HuH-7 (cell line): ENCODE measurements around the gene MORN1.
"Not testable (repeated sequence)": the region's sequence is repeated elsewhere in the genome, so short reads cannot be mapped to it uniquely, and the experiment has no call there.

Experiments used
- DNase-seq: peaks from one replicate; pipeline ENCODE4 v3.0.0; 2011; ENCODE audit warnings: low spot score

MORN1 gene

DNA sequence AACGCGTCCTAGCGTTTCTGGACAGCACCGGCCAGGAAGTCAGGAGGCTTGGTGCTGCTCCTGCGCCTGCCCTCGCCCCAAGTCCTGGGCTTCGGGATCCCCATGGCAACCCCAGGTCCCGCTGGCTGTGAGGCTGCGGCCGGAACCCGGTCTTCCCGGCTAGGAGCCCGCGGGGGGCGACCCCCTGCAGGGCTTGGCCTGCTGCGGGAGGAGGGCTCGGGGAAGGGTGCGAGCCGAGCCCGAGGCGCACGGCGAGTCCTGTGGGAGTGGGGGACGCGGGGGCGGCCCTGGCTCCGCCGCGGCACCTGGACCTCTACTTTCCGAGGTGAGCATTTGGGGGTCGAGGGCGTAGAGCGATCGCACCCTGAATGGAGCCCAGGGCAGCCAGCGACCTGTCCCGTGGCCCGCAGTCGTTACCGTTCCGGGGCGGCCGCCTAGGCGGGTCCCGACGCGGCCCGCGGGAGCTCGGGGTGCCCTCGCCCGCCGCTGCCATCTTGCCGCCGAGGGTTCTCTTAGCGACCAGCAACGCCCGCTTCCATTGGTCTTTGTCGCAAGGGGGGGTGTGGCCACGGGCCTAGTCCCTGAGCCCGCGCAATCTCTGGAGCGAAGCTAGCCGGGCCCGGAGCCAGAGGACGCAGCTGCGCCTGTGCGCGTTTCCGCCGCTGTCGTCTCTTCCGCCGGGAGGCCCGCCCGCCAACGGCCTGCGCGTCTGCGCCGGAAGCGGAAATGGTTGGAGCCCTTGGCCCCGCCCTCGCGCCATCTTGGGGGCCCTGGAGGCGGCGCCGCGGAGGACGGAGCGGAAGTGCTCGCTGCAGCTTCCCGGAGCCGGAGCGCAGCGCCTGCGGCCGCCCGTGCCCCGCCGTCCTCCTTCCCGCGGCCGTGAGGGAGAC lies at the start of gene MORN1, which contains the start of gene RER1:
MORN1 (minus strand) TSS at position 514 of the 890 bp plus-strand sequence; CDS start at position 493, 21 bp downstream.
RER1 (plus strand) TSS at position 801 of the 890 bp plus-strand sequence. CDS start 3,950 bp downstream, outside the sequence.
- DNase-seq, result peak; percentile 99

DNA sequence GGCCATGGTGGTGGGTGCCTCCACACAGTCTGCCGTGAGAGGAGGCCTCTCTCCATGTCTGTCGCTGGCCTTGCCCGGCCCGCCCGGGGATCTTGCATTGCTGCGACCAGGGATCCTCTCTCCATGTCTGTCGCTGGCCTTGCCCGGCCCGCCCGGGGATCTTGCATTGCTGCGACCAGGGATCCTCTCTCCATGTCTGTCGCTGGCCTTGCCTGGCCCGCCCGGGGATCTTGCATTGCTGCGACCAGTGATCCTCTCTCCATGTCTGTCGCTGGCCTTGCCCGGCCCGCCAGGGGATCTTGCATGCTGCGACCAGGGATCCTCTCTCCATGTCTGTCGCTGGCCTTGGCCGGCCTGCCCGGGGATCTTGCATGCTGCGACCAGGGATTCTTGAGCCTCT lies 49.0 kb upstream of the MORN1 start:
- DNase-seq, result not testable (repeated sequence)

DNA sequence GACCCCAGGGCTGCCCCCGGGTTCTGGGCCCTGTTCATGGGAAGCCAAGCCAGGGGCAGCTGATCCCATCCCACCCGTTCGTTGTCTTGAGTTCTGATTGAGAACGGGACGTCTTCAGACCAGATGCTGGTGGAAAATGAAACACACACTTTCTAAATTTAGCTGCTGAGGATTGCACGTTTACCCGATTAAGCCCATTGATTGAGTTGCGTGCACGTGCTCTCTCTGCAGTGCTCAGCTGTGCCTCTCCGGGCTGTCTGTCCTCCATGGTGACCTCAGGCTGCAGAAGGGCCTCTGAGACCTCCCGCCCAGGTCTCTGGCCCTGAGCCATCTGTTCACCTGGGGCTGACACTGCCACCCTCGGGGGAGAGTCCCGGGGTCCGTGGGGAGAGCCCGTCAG lies 48.0 kb upstream of the MORN1 start:
- DNase-seq, result no peak

DNA sequence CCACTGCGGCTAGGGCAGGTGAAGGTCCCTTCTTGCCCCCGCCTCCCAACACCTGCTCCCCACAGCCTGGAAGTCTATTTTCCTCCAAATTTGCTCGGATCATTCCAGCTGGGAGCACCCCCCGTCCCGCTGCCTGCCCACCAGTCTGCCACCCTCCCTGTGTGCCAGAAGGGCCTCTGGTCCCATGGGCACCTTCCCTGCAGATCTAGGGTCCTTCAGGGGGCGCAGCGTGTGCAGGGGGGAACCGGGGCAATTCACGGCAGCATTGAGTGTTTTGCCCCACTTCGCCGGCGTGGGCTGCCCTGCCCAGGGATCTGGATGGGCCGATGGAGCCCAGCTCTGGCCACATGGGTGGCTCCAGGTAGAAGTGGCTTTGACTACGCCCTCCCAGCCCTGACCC lies 47.3 kb upstream of the MORN1 start:
- DNase-seq, result no peak

DNA sequence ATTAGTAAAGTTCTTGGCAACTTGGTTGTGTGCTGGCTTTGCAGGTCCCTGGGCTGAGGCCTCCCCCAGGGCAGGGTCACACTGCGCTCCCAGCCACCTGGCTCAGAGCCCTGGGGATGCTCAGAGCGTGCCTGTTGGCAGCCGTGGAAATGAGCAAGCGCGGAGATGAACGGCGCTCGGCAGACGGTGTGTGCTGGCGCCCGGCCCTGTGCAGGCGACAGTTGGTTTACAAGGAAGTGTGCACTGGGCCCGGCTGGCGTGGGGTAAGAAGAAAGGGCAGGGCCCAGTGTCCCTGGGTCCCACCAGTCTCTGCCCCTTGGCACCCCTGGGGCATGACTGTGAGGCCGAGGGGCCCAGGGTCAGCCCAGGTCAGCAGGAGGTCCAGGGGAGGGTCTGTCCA lies 46.7 kb upstream of the MORN1 start:
- no peak for DNase-seq

DNA sequence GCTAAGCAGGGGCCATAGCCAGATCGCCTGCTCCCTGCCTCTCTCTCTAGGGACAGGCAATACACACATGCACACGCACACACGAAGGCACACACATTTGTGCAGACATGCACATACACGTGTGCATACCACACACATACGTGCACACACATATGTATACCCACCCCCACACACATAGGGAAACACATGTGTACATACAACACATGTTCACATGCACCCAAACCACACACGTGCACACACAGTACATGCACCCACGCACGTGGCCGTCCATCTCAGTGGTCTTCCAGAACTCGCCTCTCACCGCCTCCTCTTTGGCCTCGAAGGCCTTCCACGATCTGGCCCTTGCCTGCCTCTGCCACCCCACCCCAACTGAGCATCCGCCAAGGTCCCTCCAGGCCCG lies 46.3 kb upstream of the MORN1 start:
- no peak for DNase-seq

DNA sequence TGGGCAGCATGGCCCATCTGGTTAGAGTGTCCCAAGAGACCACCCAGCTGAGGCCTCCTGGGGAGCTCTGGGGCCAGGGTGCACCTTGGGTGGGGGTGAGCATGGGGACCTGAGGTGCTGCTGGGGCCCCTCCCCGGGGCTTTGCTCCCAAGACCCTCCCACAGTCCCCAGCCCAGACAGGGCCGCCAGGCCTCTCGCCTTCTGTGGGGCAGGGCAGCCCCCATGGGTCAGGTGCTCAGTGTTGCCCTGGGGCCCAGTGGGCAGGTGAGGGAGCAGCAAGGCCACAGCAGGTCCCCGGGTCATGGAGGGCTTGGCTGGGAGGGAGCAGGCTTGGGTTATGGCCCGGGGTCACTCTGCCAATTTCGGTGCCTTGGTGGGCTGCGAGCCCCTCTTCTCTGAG lies 45.5 kb upstream of the MORN1 start:
- DNase-seq, result no peak

DNA sequence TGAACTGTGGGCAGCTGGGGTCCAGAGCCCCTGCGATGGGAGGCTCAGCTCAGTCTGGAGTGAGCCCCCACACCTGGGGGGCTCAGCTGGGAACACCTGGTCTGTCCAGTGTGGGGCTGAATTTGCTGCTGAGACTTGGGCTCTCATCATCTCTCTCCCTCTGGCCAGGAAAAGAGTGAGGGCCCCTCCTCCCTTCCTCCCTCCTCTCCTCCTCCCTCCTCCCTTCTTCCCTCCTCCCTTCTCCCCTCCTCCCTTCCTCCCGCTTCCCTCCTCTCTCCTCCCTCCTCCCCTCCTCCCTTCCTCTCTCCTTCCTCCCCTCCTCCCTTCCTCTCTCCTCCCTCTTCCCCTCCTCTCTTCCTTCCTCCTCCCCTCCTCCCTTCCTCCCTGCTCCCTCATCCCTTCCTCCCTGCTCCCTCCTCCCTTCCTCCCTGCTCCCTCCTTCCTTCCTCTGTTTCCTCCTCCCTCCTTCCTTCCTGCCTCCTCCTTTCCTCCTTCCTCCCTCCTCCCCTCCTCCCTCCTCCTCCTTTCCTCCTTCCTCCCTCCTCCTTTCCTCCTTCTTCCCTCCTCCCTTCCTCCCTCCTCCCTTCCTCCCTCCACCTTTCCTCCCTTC lies 44.5 kb upstream of the MORN1 start:
- DNase-seq, result no peak

DNA sequence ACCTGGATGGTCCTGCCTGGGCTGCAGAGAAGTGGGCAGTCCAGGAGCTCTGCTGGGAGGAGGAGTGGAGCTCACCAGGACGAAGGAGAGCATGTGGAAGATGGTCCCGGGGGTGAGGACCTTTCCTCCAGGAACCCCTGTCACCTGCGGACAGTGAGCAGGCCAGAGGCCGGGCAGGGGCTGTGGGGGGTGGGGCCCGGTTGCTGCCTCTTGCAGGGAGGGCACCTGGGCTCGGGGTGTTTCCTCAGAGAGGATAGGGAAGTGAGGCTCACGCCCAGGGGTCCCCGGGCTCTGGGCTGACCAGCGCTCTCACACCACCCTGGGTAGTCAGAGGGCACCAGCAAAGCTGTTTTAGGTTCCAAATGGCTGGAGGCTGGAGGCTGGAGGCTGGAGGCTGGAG lies 43.7 kb upstream of the MORN1 start:
- no peak for DNase-seq

DNA sequence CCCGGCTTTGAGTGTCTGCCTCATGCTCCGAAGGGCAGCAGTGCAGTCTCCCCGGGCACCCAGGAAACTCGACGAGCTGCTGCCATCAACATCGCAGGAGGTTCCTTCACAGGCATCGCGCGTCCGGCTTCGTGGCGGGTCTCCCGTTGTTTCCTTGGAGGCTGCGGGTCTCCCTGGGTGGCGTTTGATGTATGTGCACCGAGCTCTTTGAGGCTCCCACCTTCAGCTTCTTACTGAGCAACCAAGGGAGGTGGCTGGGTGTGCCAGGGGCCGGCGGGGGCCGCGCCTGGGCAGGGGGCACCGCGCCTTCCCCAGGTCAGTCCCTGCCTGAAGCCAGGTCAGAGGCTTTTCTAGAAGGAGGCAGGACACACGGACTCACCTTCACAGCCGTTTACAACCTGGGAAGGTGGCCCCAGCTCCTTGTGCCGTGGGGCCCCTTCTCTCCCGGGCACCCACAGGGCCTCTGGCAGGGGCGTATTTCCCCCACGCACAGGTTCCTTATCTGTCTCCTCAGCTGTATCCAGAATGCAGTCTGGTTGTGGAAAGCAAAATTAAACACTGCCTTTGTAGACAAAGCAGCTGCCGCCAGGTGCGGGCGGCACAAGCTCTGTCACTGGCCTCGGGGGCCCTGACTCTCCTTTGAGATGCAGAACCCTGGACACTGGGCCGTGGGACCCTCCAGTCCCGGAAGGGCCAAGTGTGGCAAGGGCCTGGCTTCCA lies 42.7 kb upstream of the MORN1 start:
- DNase-seq, result no peak

DNA sequence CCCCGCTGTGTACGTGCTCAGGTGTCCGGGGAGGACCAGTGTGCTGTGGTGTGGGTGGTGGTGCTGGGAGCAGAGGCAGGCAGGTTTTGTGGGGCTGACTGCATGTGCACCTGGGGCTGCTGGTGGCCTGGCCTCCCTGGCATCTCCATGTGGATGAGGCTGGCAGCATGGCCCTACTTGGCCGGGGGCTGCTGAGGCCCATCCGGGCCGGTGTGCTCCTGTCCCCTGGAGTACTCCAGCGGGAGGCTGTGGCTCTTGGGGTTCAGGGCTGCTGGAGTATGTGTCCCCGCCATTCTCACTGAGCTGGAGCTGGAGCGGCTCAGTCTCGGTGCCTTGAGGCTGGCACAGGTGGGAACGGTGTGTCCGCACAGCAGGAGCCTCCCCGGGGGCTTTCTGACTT lies 41.8 kb upstream of the MORN1 start:
- no peak for DNase-seq

DNA sequence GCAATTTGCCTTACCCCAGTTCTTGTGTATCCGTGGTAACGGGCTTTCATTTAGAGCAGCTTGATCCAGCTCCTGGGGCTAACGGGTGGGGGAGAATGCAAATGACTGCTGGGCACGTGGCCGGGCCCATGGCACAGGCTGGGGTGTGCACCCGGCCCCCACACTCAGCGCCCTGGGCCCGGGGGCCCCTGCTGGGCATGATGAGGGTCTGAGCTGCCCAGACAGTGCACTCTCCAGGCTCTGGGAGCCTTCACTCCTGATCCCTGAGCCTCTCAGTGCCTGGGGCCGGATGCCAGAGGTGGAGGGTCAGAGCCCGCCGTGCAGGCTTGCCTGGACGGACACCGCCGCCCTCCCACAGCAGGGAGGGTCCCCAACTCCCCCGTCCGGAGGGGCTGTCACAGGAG lies 41.1 kb upstream of the MORN1 start:
- DNase-seq, result no peak

DNA sequence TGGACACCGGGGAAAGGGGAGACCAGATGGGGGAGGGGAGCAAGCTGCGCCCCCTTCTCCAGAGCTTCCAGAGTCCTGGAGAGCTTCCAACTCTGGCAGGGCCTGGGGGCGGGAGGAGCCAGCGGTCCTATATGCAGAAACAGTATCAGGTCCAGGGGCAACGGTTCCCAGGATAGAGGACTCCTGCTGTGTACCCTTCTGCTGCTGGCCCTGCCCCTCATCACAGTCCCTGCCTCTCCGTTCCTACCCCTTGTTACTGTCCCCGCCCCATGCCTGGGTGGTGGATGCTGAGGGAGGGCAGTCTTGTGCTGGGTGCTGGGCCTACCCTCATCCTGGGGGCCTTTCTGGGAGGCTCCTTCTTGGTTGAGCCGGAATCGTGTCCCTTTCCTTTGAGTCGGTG lies 40.2 kb upstream of the MORN1 start:
- DNase-seq, result no peak

DNA sequence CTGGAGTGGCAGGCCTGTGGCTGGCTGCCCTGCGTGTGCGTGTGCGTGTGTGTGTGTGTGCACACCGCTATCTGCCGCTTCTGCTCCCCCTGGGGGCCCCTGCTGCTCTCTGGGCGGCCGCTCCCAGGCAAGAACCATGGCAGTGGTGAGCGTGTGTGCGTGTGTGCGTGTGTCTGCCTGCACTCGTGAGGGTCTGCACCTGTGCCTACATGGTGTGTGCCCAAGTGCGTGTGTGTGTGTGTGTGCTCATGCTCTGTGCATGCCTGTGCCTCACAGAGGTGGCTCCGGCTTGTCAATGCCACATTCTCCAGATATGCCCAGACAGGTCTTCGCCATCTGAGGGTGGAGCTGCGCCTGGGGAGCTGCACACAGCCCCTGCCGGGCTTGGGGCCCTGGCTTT lies 39.7 kb upstream of the MORN1 start:
- DNase-seq, result no peak

DNA sequence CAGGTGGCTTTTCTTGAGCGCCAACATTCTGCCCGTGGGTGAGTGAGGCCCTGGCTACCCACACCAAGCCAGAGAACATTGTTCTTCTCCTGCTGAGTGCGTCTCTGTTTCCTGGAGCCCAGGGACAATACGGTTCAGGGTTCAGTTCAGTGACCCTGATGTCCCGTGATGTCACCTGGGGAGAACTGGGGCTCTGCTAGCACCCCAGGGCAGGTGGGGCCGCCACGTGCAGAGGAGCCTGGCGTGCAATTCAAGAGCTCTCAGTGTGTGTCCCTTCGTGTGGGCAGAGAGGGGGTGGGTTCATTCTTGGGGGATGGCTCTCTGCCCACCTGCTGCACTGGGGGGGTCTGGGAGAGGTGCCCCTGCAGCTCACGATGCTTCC lies 39.2 kb upstream of the MORN1 start:
- no peak for DNase-seq

DNA sequence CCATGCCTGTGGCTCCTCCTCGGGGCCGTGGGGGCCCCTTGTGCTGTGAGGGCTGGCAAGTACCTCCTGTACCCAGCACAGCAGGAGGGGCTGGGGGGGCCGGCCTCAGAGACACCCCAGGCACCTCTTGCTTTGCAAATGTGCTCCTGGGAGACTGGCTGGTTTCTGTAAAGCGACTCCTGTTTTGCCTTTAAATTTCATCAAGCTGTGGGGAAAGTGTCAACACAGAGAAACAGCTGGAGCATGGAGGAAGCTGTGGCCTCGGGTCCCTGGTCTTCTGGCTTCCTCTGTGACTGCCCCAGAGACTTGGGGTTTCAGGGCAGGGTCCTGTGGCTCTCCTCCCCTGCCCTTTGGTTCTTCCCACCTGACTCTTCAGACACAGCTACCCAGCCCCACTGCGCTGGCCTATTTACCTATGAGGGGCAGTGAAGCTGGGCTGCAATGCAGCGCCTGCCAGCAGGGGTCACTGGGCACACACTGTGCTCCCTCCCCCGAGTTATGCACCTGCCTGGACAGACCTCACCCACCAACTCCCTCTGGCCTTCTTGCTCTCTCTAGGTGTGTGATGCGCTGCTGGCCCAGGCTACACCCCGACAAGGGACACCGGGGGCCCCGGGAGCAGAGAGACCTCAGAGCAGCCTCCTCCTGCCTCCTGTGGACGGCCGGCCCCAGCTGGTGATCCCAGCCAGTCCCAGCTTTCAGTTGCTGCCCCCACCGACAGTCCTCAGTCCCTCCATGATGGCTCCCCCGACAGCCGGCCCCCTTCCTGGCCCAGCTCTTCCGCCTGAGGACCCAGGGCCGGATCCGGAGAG lies 38.6 kb upstream of the MORN1 start:
- no peak for DNase-seq

DNA sequence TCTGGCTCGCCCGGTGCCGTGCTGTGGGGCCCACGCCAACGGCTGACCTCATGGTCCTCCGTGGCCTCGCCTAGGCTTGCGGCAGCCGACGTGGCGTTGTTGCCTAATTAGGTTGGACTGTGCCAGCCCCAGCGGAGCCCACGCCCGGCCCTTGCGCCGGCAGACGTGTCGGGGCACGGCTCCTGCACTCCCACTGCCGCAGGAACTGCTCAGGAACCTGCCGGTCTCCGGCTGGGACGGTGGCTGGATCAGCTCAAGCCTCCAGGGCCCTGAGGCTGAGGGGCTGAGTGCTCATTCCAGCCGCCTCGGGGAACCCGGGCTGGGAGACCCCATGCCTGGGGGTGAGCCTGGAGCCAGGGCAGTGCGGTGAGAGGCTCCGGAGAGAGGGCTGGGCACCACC lies 37.1 kb upstream of the MORN1 start:
- no peak for DNase-seq

DNA sequence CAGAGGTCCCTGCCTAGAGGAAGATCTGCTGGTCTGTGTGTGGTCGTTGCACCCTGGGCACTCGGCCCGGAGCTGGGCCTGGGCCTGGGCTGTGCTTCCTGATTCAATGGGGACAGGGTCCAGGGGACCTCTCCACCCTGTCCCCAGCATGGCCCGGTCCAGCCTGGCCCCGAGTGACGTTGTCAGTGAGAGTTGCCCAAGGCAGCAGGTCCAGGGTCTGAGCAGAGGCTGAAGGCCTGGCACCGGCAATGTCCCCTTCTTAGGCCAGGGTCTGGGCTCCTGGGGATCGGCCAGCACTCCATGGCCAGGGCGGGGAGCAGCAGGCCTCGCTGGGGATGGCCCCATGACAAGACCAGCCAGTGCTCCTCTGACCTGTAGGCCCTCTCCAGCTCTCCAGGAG lies 36.6 kb upstream of the MORN1 start:
- DNase-seq, result no peak

DNA sequence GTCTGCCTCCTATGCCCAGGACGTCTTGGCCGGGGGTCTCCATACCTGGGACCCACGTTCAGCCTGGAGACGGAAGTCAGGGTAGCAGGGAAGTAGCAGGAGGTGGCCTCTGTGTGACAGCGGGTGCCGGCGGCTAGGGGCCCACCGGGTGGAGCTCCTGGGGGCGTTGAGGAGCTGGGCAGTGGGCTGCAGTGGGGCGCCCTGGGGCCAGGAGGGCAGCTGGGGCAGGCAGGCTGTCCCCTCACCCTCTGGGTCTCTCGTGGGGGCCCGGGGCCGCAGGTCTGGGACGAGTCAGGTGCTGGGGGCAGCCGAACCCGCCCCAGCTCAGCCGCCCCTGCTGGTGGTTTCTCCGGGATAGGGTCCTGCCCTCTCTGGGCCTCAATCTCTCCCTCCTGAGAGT lies 35.7 kb upstream of the MORN1 start:
- DNase-seq, result no peak

DNA sequence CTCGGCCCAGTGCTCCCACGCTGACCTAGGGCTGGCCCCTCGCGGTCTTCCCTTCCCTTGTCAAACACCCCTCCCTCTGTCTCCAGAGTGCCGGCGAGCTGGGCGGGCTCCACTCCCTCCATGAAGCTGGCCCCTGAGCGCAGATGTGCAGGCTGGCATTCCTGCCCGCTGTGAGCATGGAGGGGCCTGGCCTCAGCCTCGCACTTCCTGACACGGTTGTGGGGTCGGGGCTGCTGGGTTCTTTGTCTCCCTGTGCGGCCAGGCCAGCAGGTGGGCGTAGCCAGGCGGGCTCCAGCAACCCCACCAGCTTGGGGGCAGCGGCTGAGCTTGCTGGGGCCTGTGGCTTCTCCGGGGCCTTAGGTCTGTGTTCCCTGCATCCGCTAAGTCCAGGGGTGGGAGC lies 35.2 kb upstream of the MORN1 start:
- no peak for DNase-seq

DNA sequence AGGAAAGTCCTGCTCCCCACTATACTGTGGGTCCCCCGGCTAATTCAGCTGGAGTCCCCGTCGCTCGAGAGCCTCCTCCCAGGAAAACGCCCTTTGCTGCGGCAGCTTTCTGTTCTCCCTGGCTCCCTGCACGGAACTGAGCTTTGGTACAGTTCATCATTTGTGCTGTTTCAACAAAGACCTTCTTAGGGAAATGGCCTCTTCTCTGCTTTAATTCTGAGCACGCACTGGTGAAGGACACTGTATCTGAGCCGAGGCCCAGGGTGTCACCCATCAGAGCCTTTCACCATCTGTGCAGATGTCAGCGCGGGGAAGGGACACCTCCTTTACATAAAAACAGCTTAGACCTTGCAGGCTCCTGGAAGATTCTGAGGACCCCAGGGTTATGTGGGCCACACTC lies 34.5 kb upstream of the MORN1 start:
- DNase-seq, result no peak

DNA sequence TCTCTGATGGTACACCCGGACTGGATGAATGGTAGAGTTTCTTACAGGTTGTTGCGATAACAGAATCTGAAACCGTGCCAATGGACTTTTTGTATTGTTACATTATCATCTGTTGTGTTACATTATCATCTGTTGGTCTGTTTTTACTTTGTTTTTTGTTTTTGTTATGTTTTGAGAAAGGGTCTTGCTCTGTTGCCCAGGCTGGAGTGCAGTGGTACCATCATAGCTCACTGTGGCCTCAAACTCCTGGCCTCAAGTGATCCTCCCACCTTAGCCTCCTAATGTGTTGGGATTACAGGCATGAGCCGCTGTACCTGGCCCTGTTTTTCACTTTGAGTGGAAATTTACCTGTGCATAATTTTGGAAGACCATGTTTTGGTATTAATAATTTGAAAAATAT lies 31.2 kb upstream of the MORN1 start:
- no peak for DNase-seq
